ENCODE data around the gene PLCH2.
"Not testable (repeated sequence)": the region's sequence is repeated elsewhere in the genome, so short reads cannot be mapped to it uniquely, and the experiment has no call there.

The PLCH2 gene

GRCh38 chr1:2549367-2550029 lies 73.4 kb downstream of the PLCH2 start:
- DNase-seq: not testable (repeated sequence)

- not testable (repeated sequence) for DNase-seq
These were observed 74.3 kb downstream of the PLCH2 start for GRCh38 chr1:2550309-2550861.

GRCh38 chr1:2551544-2551943 lies 75.5 kb downstream of the PLCH2 start:
- DNase-seq: not testable (repeated sequence)

GRCh38 chr1:2552189-2552588 lies 76.1 kb downstream of the PLCH2 start:
- no peak for DNase-seq

- not testable (repeated sequence) for DNase-seq
These were observed 77.0 kb downstream of the PLCH2 start for GRCh38 chr1:2553076-2553475.

GRCh38 chr1:2553871-2554620 lies 78.0 kb downstream of the PLCH2 start:
- DNase-seq: no peak

- peak; percentile 55 for DNase-seq
These were observed 78.7 kb downstream of the PLCH2 start for GRCh38 chr1:2554621-2555387.
